HepG2 (cell line): Measurements from ENCODE around the gene RHOBTB3.

Source experiments
- DR1 ChIP-seq: sonication (generic); formaldehyde crosslinking; IDR thresholded peaks from 2 replicates; pipeline ENCODE4 v1.8.0; 2021; ENCODE audit warnings: mild to moderate bottlenecking, missing genetic modification reagents, inconsistent platforms
- HMGXB4 ChIP-seq, 2 experiments: sonication (generic) in 1 of 2; formaldehyde crosslinking in 1 of 2; IDR thresholded peaks; 2 replicates each; pipeline versions ENCODE4 v1.4.0 to v1.6.1; 2018 to 2020; ENCODE audit warnings: missing genetic modification reagents in 2 of 2, borderline replicate concordance in 1 of 2, low read depth in 1 of 2, mild to moderate bottlenecking in 1 of 2, missing biosample characterization in 1 of 2
- IRF1 ChIP-seq: sonication (generic); formaldehyde crosslinking; IDR thresholded peaks from 2 replicates; pipeline ENCODE4 v1.4.0; 2020; ENCODE audit warnings: low read depth, mild to moderate bottlenecking, missing genetic modification reagents
- NFYB ChIP-seq: sonication (generic); formaldehyde crosslinking; IDR thresholded peaks from 2 replicates; pipeline ENCODE4 v1.4.0; 2020; ENCODE audit warnings: missing genetic modification reagents
- RFX5 ChIP-seq: IDR thresholded peaks from 2 replicates; pipeline ENCODE4 v1.6.1; 2011; ENCODE audit warnings: low read depth, low read length, improper control_type of control experiment
- SALL1 ChIP-seq: sonication (generic); formaldehyde crosslinking; IDR thresholded peaks from 2 replicates; pipeline ENCODE4 v1.8.0; 2022; ENCODE audit warnings: mild to moderate bottlenecking, missing genetic modification reagents
- SMC3 ChIP-seq: IDR thresholded peaks from 2 replicates; pipeline ENCODE4 v1.6.1; 2011; ENCODE audit warnings: low read length, improper control_type of control experiment
- SOX13 ChIP-seq, 3 experiments: fragments of 450-650 bp in 1 of 3; sonication (generic) in 1 of 3; formaldehyde crosslinking in 1 of 3; IDR thresholded peaks in 2 of 3; conservative IDR thresholded peaks in 1 of 3; 2 replicates each; pipeline versions ENCODE4 v1.5.0 to v1.6.1; 2016 to 2020; ENCODE audit warnings: antibody characterized with exemption in 1 of 3, mild to moderate bottlenecking in 1 of 3, missing compliant biosample characterization in 1 of 3, missing genetic modification reagents in 1 of 3, moderate library complexity in 1 of 3
- ZFP37 ChIP-seq: sonication (generic); formaldehyde crosslinking; IDR thresholded peaks from 2 replicates; pipeline ENCODE4 v1.4.0; 2020; ENCODE audit warnings: missing genetic modification reagents, borderline replicate concordance
- ZNF274 ChIP-seq: sonication (generic); formaldehyde crosslinking; IDR thresholded peaks from 2 replicates; pipeline ENCODE4 v1.5.1; 2020; ENCODE audit warnings: mild to moderate bottlenecking, missing genetic modification reagents
- ZNF776 ChIP-seq: sonication (generic); formaldehyde crosslinking; IDR thresholded peaks from 2 replicates; pipeline ENCODE4 v1.4.0; 2020; ENCODE audit warnings: mild to moderate bottlenecking, missing genetic modification reagents
- ZSCAN30 ChIP-seq: sonication (generic); formaldehyde crosslinking; IDR thresholded peaks from 2 replicates; pipeline ENCODE4 v1.5.0; 2020; ENCODE audit warnings: mild to moderate bottlenecking, missing genetic modification reagents

DNA sequence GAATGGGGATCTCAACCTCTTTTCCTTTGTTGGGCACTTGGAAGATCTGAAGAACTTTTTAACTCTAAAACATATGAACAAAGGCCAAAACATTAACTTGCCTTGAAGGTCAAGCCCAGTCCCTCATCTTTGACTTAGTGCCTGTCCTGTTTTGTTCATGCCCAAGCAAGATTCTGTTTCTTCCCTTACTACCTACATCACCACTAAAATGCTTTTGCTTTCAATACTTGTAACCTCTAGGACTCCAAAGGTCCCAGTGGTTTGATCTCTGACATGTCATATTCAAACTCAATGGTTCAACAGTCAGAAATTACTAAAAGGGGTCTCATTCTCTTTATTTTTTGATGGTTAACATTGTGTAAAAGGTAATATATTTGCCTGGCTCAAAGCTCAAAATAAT lies 67.4 kb downstream of the RHOBTB3 start:
- no peak for TF ChIP-seq NFYB (CRISPR knock-in tag)
- no peak for TF ChIP-seq ZSCAN30 (CRISPR knock-in tag)
- TF ChIP-seq ZNF274: no peak
- no peak for TF ChIP-seq DR1 (CRISPR knock-in tag)
- TF ChIP-seq ZFP37: no peak
- no peak for TF ChIP-seq HMGXB4 (CRISPR knock-in tag; IDR thresholded peaks at IDR 0.05; ENCODE audit: borderline replicate concordance in 1 of 2, low read depth in 1 of 2)
- no peak for TF ChIP-seq RFX5
- TF ChIP-seq SOX13 (IDR thresholded peaks at IDR 0.05): no peak
- TF ChIP-seq SOX13 (CRISPR knock-in tag; conservative IDR thresholded peaks at IDR 0.05 in 1 of 2, IDR thresholded peaks at IDR 0.05 in 1 of 2): no peak
- TF ChIP-seq SMC3: no peak
- TF ChIP-seq ZNF776 (CRISPR knock-in tag): no peak
- TF ChIP-seq SALL1: no peak
- no peak for TF ChIP-seq IRF1 (CRISPR knock-in tag)
